ENCODE measurements around the gene ZNF140.

DNA sequence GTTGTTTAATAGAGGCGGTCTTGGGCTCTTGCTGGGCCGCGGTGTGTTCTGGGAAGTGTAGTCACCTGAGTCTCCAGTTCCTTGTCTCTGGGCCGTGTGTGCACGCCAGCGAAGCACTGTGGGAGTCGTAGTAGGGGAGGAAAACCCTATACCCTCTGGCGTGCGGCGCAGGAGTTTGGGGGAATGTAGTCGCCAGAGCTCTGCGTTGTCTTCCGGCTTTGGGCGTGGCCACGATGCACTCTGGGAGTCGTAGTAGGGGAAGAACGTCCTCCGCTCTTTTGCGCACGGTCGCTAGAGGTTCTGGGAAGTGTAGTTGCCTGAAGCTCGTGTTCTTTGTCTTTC is 726 bp upstream of the ZNF140 start:
- TF ChIP-seq, protein P1, sequence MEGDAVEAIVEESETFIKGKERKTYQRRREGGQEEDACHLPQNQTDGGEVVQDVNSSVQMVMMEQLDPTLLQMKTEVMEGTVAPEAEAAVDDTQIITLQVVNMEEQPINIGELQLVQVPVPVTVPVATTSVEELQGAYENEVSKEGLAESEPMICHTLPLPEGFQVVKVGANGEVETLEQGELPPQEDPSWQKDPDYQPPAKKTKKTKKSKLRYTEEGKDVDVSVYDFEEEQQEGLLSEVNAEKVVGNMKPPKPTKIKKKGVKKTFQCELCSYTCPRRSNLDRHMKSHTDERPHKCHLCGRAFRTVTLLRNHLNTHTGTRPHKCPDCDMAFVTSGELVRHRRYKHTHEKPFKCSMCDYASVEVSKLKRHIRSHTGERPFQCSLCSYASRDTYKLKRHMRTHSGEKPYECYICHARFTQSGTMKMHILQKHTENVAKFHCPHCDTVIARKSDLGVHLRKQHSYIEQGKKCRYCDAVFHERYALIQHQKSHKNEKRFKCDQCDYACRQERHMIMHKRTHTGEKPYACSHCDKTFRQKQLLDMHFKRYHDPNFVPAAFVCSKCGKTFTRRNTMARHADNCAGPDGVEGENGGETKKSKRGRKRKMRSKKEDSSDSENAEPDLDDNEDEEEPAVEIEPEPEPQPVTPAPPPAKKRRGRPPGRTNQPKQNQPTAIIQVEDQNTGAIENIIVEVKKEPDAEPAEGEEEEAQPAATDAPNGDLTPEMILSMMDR (IDR thresholded peaks at IDR 0.05): peak in 1 of 6 experiments; percentile 19
- TF ChIP-seq EP300 (IDR thresholded peaks at IDR 0.05): no peak
